ENCODE measurements around the gene NR4A3. TPM values are rescaled to one million over a fixed set of nuclear protein-coding genes. Genes with fewer than 3 reads are reported as not detected.

Gene NR4A3
- total RNA-seq, 2 experiments from 2014 or later: 10.5 to 11.9 TPM

GRCh38 chr9:99818500-99818899 lies 3.2 kb upstream of the NR4A3 start:
- no peaks in the 10 kb centered on the region for H3K9me3 Mint-ChIP-seq
- peaks cover 21% of the 10 kb centered on the region for H3K27me3 Mint-ChIP-seq
- peaks cover 41% of the 10 kb centered on the region for H3K4me1 Mint-ChIP-seq (ENCODE audit: low read depth)
- POLR2A ChIA-PET: interaction anchor here (0.6 to 1.2 kb wide), 2 partner anchors 8 to 40 kb away, joined by 3 read pairs; no protein-coding TSS in a partner anchor
- H3K4me3 Mint-ChIP-seq: peak overlapping the region; percentile 75
- CTCF ChIA-PET: interaction anchor here (1.0 to 1.2 kb wide), 2 partner anchors 55 to 136 kb away, joined by 3 to 4 read pairs; no protein-coding TSS in a partner anchor
- no peaks in the 10 kb centered on the region for H3K36me3 Mint-ChIP-seq
- intact Hi-C loops (cut with micrococcal nuclease): loop anchor here (2.0 kb wide), 1 partner anchor 136 kb away; no protein-coding TSS in a partner anchor
- no peak for DNase-seq
- peak overlapping the region; percentile 8 for H3K27ac Mint-ChIP-seq

- POLR2A ChIA-PET: interaction anchor here (0.5 to 1.2 kb wide), 4 partner anchors 9 to 781 kb away, joined by 3 read pairs; no protein-coding TSS in a partner anchor
- Mint-ChIP-seq H3K27ac (peak overlapping the region; percentile 68), H3K4me3 (peak overlapping the region; percentile 75), H3K4me1 (ENCODE audit: low read depth) (peaks cover 46% of the 10 kb centered on the region), H3K36me3 (no peaks in the 10 kb centered on the region), H3K27me3 (peaks cover 17% of the 10 kb centered on the region), H3K9me3 (no peaks in the 10 kb centered on the region)
- intact Hi-C loops (cut with micrococcal nuclease): loop anchor here (1.0 to 2.0 kb wide), 8 partner anchors 8 to 714 kb away; partner anchors contain the start of genes INVS, SEC61B, STX17 and TGFBR1
- DNase-seq: peak; percentile 96
- CTCF ChIA-PET: interaction anchor here (1.0 to 1.5 kb wide), 3 partner anchors 54 to 635 kb away, joined by 3 to 5 read pairs (median 4); no protein-coding TSS in a partner anchor
Observed at GRCh38 chr9:99819123-99819855, 2.4 kb upstream of the NR4A3 start.

- Mint-ChIP-seq H3K27me3 (peaks cover 17% of the 10 kb centered on the region), H3K9me3 (no peaks in the 10 kb centered on the region), H3K4me3 (peak overlapping the region; percentile 86), H3K4me1 (ENCODE audit: low read depth) (peaks cover 54% of the 10 kb centered on the region), H3K27ac (peak overlapping the region; percentile 87), H3K36me3 (no peaks in the 10 kb centered on the region)
- peak; percentile 92 for DNase-seq
- ChIA-PET CTCF (interaction anchor here (1.0 to 1.5 kb wide), 3 partner anchors 53 to 635 kb away, joined by 3 to 5 read pairs (median 4); no protein-coding TSS in a partner anchor), POLR2A (interaction anchor here (0.9 to 2.0 kb wide), 3 partner anchors 9 to 53 kb away, joined by 3 to 6 read pairs (median 3); no protein-coding TSS in a partner anchor)
- intact Hi-C loops (cut with micrococcal nuclease): loop anchor here (1.0 to 10.0 kb wide), 16 partner anchors 9 to 1577 kb away; partner anchors contain the start of genes INVS, MRPL50, MSANTD3 and SEC61B
Observed at GRCh38 chr9:99819856-99820684, 1.6 kb upstream of the NR4A3 start.

GRCh38 chr9:99820685-99821395 lies 845 bp upstream of the NR4A3 start:
- peak overlapping the region; percentile 87 for H3K27ac Mint-ChIP-seq
- intact Hi-C loops (cut with micrococcal nuclease): loop anchor here (2.0 to 10.0 kb wide), 8 partner anchors 262 to 1576 kb away; partner anchors contain the start of genes MRPL50, MSANTD3, TEX10 and ZNF189
- ChIA-PET CTCF (interaction anchor here (2.2 kb wide), 1 partner anchor 10 kb away, joined by 8 read pairs; no protein-coding TSS in a partner anchor), POLR2A (interaction anchor here (0.5 to 2.0 kb wide), 2 partner anchors 10 to 57 kb away, joined by 4 to 6 read pairs; no protein-coding TSS in a partner anchor)
- peak; percentile 76 for DNase-seq
- H3K27me3 Mint-ChIP-seq: peaks cover 17% of the 10 kb centered on the region
- peaks cover 60% of the 10 kb centered on the region for H3K4me1 Mint-ChIP-seq (ENCODE audit: low read depth)
- no peaks in the 10 kb centered on the region for H3K36me3 Mint-ChIP-seq
- H3K4me3 Mint-ChIP-seq: peak overlapping the region; percentile 86
- H3K9me3 Mint-ChIP-seq: no peaks in the 10 kb centered on the region

- Mint-ChIP-seq H3K9me3 (no peaks in the 10 kb centered on the region), H3K27ac (peak overlapping the region; percentile 70), H3K36me3 (peaks cover 1% of the 10 kb centered on the region), H3K27me3 (peaks cover 17% of the 10 kb centered on the region), H3K4me1 (ENCODE audit: low read depth) (peaks cover 65% of the 10 kb centered on the region), H3K4me3 (peak overlapping the region; percentile 86)
- ChIA-PET CTCF (interaction anchor here (1.1 to 3.2 kb wide), 3 partner anchors 12 to 189 kb away, joined by 3 to 14 read pairs (median 8); no protein-coding TSS in a partner anchor), POLR2A (interaction anchor here (0.6 to 2.0 kb wide), 3 partner anchors 12 to 195 kb away, joined by 3 to 6 read pairs (median 4); partner anchors contain the start of gene STX17)
- DNase-seq: peak; percentile 67
- intact Hi-C loops (cut with micrococcal nuclease): loop anchor here (5.0 to 10.0 kb wide), 7 partner anchors 395 to 1575 kb away; partner anchors contain the start of genes MRPL50, MSANTD3, TEX10 and ZNF189
Observed at GRCh38 chr9:99822109-99822805, 572 bp downstream of the NR4A3 start.

GRCh38 chr9:99822806-99823591 lies 1.3 kb downstream of the NR4A3 start:
- Mint-ChIP-seq H3K4me3 (peak overlapping the region; percentile 86), H3K27me3 (peaks cover 23% of the 10 kb centered on the region), H3K9me3 (no peaks in the 10 kb centered on the region), H3K36me3 (peaks cover 9% of the 10 kb centered on the region), H3K27ac (peak overlapping the region; percentile 70), H3K4me1 (ENCODE audit: low read depth) (peaks cover 72% of the 10 kb centered on the region)
- peak; percentile 32 for DNase-seq
- ChIA-PET CTCF (interaction anchor here (1.1 to 3.2 kb wide), 4 partner anchors 12 to 188 kb away, joined by 3 to 14 read pairs (median 10); no protein-coding TSS in a partner anchor), POLR2A (interaction anchor here (1.0 kb wide), 1 partner anchor 84 kb away, joined by 4 read pairs; the partner anchor contains the start of gene STX17)
- intact Hi-C loops (cut with micrococcal nuclease): loop anchor here (1.0 to 10.0 kb wide), 8 partner anchors 28 to 1574 kb away; partner anchors contain the start of genes MRPL50, MSANTD3, TEX10 and ZNF189

GRCh38 chr9:99823681-99824377 lies 2.1 kb downstream of the NR4A3 start:
- peaks cover 66% of the 10 kb centered on the region for H3K4me1 Mint-ChIP-seq (ENCODE audit: low read depth)
- H3K36me3 Mint-ChIP-seq: peaks cover 12% of the 10 kb centered on the region
- H3K27ac Mint-ChIP-seq: peak overlapping the region; percentile 70

GRCh38 chr9:99824378-99825171 lies 2.9 kb downstream of the NR4A3 start:
- peak overlapping the region; percentile 86 for H3K4me3 Mint-ChIP-seq
- peaks cover 67% of the 10 kb centered on the region for H3K4me1 Mint-ChIP-seq (ENCODE audit: low read depth)
- peaks cover 20% of the 10 kb centered on the region for H3K36me3 Mint-ChIP-seq
- H3K9me3 Mint-ChIP-seq: no peaks in the 10 kb centered on the region
- H3K27me3 Mint-ChIP-seq: peaks cover 29% of the 10 kb centered on the region
- H3K27ac Mint-ChIP-seq: peak overlapping the region; percentile 23
- DNase-seq: peak; percentile 82
- ChIA-PET CTCF (interaction anchor here (0.6 to 3.2 kb wide), 23 partner anchors 10 to 720 kb away, joined by 3 to 14 read pairs (median 3); partner anchors contain the start of genes STX17 and TGFBR1), POLR2A (interaction anchor here (0.8 kb wide), 1 partner anchor 83 kb away, joined by 3 read pairs; no protein-coding TSS in a partner anchor)
- intact Hi-C loops (cut with micrococcal nuclease): loop anchor here (1.0 to 10.0 kb wide), 8 partner anchors 187 to 1573 kb away; partner anchors contain the start of genes MRPL50, MSANTD3, TEX10 and ZNF189

More at GRCh38 chr9:99823681-99824377, 2.1 kb downstream of the NR4A3 start:
- H3K27me3 Mint-ChIP-seq: peaks cover 21% of the 10 kb centered on the region
- POLR2A ChIA-PET: interaction anchor here (0.8 kb wide), 1 partner anchor 83 kb away, joined by 3 read pairs; no protein-coding TSS in a partner anchor
- H3K9me3 Mint-ChIP-seq: no peaks in the 10 kb centered on the region
- CTCF ChIA-PET: interaction anchor here (0.9 to 3.2 kb wide), 12 partner anchors 13 to 640 kb away, joined by 3 to 14 read pairs (median 4); partner anchors contain the start of gene STX17
- peak overlapping the region; percentile 86 for H3K4me3 Mint-ChIP-seq
- intact Hi-C loops (cut with micrococcal nuclease): loop anchor here (1.0 to 10.0 kb wide), 9 partner anchors 27 to 1573 kb away; partner anchors contain the start of genes MRPL50, MSANTD3, TEX10 and ZNF189
- DNase-seq: peak; percentile 87

Data from activated CD4-positive, alpha-beta memory T cell treated with anti-CD3 and anti-CD28 coated beads for 36 hours (primary cell).